HCEC 1CT (cell line): ENCODE results near the gene SEC22C.
"Not testable (repeated sequence)": the region's sequence is repeated elsewhere in the genome, so short reads cannot be mapped to it uniquely, and the experiment has no call there.

Experiments
- DNase-seq: peaks from one replicate; pipeline ENCODE4 v3.0.0-alpha.2; 2017

Gene SEC22C

GRCh38 chr3:42581709-42582473 lies at the start of gene SEC22C:
Gene SEC22C, minus strand, starts transcription at chr3:42581967. Its CDS starts 12,921 bp downstream, at chr3:42569046.
- DNase-seq: peak; percentile 98

GRCh38 chr3:42613462-42613861 lies 31.7 kb upstream of the SEC22C start:
- DNase-seq: peak; percentile 24

GRCh38 chr3:42612928-42613327 lies 31.2 kb upstream of the SEC22C start:
- DNase-seq: no peak

GRCh38 chr3:42612217-42612616 lies 30.4 kb upstream of the SEC22C start:
- DNase-seq: no peak

- no peak for DNase-seq
Observed at GRCh38 chr3:42610976-42611375, 29.2 kb upstream of the SEC22C start.

GRCh38 chr3:42608581-42608980 lies 26.8 kb upstream of the SEC22C start:
- DNase-seq: no peak

- no peak for DNase-seq
Observed at GRCh38 chr3:42605546-42606173, 23.9 kb upstream of the SEC22C start.

- no peak for DNase-seq
Observed at GRCh38 chr3:42602961-42603360, 21.2 kb upstream of the SEC22C start.

GRCh38 chr3:42601896-42602581 lies 20.3 kb upstream of the SEC22C start:
- peak; percentile 27 for DNase-seq

GRCh38 chr3:42600958-42601675 lies 19.4 kb upstream of the SEC22C start:
- DNase-seq: peak; percentile 84

- peak; percentile 97 for DNase-seq
Observed at GRCh38 chr3:42600111-42600957, 18.6 kb upstream of the SEC22C start, which contains the start of gene NKTR. Gene NKTR, plus strand, starts transcription at chr3:42600686. Its CDS starts 321 bp downstream, at chr3:42601007.

- DNase-seq: not testable (repeated sequence)
Observed at GRCh38 chr3:42597098-42597497, 15.3 kb upstream of the SEC22C start.

- DNase-seq: no peak
Observed at GRCh38 chr3:42595682-42596081, 13.9 kb upstream of the SEC22C start.

GRCh38 chr3:42593635-42594034 lies 11.9 kb upstream of the SEC22C start:
- DNase-seq: no peak

- DNase-seq: no peak
Observed at GRCh38 chr3:42591811-42592210, 10.0 kb upstream of the SEC22C start.

- no peak for DNase-seq
Observed at GRCh38 chr3:42590989-42591756, 9.4 kb upstream of the SEC22C start.

- DNase-seq: no peak
Observed at GRCh38 chr3:42589382-42590109, 7.8 kb upstream of the SEC22C start.

GRCh38 chr3:42588625-42589024 lies 6.9 kb upstream of the SEC22C start:
- no peak for DNase-seq

- DNase-seq: no peak
Observed at GRCh38 chr3:42582474-42583070, 805 bp upstream of the SEC22C start.

GRCh38 chr3:42581400-42581708 lies 413 bp downstream of the SEC22C start:
- no peak for DNase-seq
